ENCODE data around the gene FGFR1OP2.

DNA sequence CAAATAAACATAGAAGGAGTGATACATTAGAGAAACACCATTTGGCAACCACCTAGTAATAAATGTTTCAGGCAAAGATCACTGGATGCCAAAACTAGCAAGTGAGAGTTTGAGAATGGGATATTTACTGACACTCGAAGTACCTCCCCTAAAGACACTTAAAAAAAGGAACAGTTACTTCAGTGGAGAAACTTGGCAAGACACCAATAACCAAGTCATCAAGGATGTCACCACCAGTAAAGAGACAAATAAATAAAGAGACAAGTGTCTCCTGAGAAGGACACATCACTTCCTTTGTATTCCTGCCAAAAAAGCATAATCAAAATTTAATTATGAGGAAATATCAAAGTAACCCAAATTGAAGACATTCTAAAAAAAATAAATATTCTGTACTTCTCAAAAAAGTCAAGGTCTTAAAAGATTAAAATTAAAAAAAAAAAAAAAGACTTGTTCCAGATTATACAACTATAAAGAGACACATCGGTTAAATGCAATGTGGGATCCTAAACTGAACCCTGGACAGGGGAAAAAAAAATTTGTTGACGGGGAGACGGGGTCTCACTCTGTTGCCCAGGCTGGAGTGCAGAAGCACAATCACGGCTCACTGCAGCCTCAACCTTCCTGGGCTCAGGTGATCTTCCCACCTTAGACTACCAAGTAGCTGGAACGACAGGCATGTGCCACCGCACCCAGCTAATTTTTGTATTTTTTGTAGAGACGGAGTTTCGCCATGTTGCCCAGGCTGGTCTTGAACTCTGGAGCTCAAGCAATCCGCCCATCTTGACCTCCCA, 49.6 kb downstream of the FGFR1OP2 start:
- TF ChIP-seq, protein P1, sequence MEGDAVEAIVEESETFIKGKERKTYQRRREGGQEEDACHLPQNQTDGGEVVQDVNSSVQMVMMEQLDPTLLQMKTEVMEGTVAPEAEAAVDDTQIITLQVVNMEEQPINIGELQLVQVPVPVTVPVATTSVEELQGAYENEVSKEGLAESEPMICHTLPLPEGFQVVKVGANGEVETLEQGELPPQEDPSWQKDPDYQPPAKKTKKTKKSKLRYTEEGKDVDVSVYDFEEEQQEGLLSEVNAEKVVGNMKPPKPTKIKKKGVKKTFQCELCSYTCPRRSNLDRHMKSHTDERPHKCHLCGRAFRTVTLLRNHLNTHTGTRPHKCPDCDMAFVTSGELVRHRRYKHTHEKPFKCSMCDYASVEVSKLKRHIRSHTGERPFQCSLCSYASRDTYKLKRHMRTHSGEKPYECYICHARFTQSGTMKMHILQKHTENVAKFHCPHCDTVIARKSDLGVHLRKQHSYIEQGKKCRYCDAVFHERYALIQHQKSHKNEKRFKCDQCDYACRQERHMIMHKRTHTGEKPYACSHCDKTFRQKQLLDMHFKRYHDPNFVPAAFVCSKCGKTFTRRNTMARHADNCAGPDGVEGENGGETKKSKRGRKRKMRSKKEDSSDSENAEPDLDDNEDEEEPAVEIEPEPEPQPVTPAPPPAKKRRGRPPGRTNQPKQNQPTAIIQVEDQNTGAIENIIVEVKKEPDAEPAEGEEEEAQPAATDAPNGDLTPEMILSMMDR (IDR thresholded peaks at IDR 0.05): no peak
- TF ChIP-seq POLR2A (IDR thresholded peaks at IDR 0.05): no peak

Measured in testis (tissue), 2 donors.